Cardiac septum (tissue), 1 donor: ENCODE measurements around the gene SDHA. TPM values are rescaled to one million over a fixed set of nuclear protein-coding genes. Genes with fewer than 3 reads are reported as not detected.
"Not testable (repeated sequence)": the region's sequence is repeated elsewhere in the genome, so short reads cannot be mapped to it uniquely, and the experiment has no call there.

Source experiments
- DNase-seq: peaks from one replicate; pipeline ENCODE4 v3.0.0-alpha.2; 2020; ENCODE audit warnings: low spot score
- intact Hi-C: fragments of 100-400 bp; cut with DNase I; formaldehyde crosslinking; loops from one replicate; pipeline ENCODE4 v1.14.0; 2022
- total RNA-seq: library from RNA; stranded (reverse); fragmentation: NEBNext Ultra II Directional; extraction: Animal tissue kit (Norgen Biotek cat#: 25700); gene quantifications from one replicate; pipeline ENCODE4 v1.2.1, GENCODE V29; 2021
- donor health status: DM: no; HTN: no; CAD: no.

The SDHA gene
- total RNA-seq, 1 donor from 2014 or later: 580 TPM

DNA sequence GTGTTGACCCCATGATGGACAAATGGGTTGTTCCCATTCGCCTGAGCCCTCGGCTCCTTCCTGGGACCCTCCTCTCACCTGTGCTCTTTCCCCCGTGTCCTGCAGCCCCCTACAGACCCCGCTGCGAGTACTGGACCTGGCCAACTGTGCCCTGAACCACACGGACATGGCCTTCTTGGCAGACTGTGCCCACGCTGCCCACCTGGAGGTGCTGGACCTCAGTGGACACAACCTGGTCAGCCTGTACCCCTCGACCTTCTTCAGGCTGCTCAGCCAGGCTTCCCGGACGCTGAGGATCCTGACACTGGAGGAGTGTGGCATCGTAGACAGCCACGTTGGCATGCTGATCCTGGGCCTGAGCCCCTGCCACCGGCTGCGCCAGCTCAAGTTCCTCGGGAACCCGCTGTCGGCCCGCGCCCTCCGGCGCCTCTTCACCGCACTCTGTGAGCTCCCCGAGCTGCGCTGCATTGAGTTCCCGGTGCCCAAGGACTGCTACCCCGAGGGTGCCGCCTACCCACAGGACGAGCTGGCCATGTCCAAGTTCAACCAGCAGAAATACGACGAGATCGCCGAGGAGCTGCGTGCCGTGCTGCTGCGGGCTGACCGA is 23.4 kb upstream of the SDHA start:
- DNase-seq: peak; percentile 74
- intact Hi-C loops: no loop called here

DNA sequence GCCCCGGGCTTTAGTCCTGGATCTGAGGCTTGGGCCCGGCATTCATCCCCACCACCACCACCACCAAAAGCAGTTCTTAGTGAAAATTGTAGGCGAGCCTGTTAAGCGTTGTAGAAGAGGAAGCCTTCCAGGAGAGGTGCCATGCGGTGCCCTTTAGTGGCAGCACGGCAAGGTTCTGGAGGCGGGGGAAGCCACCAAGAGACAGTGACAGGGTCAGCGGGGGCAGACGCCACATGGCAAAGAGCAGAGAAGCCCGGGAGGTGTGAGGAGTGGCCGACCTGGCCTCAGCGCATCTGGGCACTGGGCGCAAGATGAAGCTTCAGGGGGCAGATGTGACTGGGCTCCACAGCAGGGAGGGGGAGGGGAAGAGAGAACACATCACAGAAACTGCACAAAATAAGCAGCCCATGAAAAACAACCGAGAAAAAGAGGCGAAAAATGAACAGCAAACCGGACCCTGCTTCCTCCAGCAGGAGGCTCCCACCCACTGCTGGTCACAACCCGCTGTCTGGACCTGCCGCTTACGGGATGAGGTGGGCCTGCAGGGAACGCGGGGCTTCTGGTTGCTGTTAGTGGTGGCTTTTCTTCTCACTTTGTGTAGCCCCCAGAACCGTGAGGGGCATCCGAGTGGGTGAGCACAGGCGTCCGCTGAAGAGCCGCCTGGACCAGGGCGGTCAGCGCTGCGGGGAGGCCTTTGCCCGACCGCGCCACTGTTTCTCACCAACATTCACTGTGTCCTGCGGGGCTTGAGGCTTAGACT is 22.5 kb upstream of the SDHA start:
- peak; percentile 71 for DNase-seq
- intact Hi-C loops: no loop called here

DNA sequence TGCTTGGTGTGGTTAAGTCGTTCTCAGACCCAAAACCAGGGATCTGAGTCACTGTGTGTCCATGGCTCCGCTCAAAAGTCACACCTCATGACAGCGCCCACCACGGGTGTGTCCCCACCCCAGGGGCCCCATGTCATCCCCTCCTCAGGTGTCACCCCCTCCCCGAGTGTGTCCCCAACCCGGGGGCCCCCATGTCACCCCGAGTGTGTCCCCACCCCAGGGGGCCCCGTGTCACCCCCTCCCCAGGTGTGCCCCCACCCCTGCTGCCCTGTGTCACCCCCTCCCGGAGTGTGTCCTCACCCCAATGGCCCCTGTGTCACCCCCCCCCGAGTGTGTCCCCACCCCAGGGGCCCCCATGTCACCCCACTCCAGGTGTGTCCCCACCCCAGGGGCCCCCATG is 21.8 kb upstream of the SDHA start:
- intact Hi-C loops: no loop called here

DNA sequence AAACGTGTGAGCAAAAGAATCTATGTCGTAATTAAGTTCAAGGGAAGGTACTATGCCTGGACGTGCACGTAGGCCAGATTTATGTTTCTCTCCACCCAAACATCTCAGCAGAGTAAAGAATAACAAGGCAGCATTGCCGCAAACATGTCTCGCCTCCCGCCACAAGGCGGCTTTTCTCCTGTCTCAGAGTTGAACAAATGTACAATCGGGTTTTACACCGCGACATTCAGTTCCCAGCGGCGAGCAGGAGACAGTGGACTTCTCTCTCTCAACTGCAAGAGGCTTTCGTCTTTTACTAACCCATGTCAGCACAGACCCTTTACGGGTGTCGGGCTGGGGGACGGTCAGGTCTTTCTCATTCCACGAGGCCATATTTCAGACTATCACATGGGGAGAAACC is 21.1 kb upstream of the SDHA start:
- DNase-seq, intact Hi-C loops: not testable (repeated sequence)

More for the DNA sequence above, 21.8 kb upstream of the SDHA start:
- DNase-seq: no peak

DNA sequence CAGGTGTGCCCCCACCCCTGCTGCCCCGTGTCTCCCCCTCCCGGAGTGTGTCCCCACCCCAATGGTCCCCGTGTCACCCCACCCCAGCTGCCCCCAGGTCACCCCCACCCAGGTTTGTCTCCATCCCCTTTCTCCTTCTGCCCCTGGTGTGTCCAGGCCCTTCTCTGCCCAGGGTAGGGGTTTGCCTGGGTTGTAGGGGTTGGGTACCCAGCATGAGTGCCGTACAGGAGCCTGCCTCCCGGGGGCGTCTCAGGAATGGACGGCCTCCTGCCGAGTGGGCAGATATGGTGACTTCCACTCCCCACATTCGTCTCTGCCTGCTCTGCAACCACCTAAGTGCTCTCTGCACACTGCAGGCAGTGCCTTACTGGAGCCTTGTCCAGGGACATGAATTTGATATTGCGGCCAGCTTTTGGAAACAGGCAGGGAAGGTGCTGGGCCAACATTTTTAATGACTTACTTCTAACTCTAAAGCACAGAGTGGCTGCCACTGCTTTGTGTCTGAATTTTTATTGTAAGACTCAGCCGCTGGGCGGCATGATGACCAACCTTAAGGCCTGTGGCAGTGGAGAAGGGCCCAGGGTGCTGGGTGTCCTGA is 20.1 kb upstream of the SDHA start:
- DNase-seq: no peak
- intact Hi-C loops: no loop called here

DNA sequence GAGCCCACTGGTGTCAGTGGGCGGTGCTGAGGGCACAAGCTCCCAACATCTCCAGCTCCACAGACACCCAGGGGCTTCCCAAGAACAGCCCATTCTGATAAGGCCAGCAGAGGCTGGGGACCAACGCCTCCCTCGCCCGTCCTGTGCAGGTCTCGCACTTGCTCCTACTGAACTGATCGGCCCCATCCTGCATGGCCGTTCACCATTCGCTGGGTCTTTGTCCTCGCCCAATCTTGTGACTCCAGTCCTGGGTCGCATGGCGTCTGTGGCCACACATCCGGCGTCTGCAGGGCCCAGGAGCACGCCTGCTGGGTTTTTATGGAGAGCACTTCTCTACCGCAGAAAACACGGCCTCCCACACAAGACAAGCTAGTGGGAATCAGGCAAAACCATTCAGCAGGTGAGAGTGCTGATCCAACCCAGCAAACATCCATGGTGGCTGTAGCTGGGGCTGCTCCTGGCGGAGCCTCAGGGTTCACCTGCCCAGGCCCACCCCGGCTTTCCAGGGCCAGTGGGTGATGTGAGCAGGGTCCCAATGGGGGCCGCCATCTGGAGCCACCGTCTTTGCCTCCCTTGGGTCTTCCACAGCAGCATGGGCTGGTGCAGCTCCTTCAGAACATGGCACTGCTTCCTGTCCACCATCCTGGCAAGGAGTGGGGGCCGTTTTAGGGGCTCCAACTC is 19.5 kb upstream of the SDHA start:
- intact Hi-C loops: no loop called here

DNA sequence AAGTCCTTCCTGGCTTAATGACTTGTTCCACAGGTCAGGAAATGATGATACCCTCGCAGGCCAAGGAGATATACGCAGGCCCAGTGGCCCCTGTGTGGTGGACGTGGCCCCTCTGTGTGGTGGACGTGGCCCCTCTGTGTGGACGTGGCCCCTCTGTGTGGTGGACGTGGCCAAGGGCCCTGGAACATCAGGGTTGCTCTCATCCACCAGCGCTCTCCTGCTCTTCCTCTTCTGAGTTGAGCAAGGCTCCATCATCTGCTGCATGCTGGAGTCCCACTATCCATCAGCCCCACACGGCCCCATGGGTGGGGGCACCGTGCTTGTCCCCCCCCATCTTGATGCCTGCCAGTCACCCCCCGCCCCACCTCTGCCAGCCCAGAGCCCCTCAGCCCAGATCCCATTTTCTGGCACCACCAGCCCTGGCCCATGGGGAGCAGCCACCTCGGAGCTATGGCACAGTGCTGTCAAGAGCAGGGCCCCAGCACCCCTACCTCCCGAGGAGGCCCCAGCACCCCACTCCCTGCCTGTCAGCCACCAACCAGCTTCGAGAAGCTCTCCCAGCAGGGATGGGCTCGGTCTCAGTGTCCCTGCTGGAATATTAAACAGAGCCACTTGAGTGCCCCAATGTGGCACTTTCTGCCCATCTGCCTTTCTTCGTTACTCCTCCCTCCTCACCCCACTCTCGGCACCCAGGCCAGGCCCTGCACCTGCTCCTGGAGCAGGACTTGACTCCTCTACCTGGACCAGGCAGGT is 18.7 kb upstream of the SDHA start:
- intact Hi-C loops: no loop called here
- DNase-seq: no peak

More for the DNA sequence above, 19.5 kb upstream of the SDHA start:
- no peak for DNase-seq

DNA sequence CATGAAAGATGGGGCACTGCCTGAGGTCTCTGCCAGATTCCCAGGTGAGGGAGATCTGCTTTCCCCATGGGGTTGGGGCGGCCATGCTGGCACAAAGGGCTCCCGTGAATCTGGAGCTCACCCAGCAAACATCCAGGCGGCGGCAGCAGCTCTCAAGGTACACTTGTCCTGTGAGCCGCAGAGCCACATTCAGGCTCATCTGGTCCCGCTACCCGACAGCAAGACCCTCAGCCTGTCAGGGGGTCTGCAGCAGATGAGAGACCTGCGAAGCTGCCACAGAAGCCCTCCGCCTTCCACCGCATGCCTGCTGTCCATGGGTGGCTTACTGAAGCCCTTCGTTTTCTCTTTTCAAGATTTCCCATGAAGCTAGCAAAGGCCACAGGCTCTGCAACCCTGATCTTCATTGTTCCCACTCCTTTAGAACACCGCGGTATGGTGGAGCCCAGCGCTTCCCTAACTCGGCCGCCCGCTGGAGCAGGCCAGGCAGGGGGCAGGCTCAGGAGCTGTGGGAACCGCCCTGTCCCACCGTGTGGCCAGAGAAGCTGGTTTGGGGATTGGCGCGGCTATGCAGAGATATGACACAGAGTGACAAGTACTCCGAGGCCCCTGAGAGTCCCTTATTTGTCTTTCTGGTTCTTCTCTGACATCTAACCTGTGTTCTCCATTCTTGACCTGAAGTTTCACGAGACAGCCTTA is 18.0 kb upstream of the SDHA start:
- DNase-seq: no peak
- intact Hi-C loops: no loop called here

DNA sequence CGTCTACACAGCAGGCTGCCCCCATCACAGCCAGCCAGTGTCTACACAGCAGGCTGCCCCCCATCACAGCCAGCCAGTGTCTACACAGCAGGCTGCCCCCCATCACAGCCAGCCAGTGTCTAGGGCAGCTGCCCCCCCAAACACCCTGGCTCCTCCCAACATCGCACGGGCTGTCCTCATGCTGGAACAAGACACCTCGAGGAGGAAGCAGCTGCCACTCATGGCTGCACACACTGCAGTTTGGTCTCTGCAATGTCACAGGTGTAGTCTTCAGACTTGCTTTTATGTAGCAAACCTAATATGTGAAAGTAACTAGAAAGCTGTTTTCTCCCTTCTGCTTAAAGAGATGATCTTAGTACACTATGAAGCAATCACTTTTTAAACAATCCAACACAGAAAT is 17.1 kb upstream of the SDHA start:
- intact Hi-C loops: no loop called here
- no peak for DNase-seq

DNA sequence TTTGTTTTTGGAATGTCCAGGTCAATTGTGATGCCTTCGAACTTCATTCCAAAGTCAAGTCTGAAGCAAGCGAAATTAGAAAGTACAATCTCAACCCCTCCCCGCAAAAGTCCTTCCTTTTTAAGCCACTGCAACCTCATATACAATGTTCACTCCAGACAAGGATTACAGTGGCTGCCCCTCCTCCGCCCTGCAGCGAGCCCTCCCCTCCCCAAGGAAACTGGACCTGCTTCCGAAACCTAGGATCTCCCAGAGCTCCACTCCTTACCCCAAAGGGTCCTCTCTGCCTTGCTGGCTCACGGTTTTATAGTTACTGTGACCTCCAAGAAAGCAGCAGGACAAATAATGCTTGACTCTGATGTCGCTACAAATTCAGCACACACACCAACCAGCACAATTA is 16.4 kb upstream of the SDHA start:
- intact Hi-C loops: no loop called here

DNA sequence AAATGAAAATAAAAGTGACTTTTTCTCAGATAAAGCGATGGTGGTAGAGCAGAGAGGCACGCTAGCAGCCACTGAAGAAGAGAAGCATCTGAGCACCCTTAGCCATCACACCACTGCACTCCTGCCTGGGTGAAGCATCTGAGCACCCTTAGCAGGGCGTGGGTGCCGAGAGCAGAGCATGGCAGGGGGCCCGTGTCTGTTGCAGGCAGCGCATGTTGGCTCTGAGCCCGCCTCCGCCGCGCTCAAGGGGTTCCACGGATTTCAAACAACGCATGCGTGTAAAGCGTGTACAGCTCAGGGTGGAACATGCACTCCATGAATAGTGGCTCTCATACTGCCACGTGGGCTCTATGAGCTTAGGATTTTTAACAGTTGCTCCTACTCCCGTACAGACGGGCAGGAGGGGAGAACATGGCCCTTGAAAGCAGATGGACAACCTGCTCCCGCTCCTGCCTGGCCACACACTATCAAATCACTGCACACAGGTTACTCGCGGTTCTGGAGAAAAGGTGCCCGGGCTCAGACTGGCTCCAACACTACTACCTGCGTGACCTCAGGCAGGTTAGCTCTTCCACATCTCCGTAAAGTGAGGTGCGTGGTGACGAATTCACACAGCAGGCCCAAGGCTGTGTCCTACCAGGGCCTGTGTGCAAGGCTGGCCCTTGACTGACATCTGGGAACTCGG is 14.7 kb upstream of the SDHA start:
- intact Hi-C loops: no loop called here
- no peak for DNase-seq

More for the DNA sequence above, 16.4 kb upstream of the SDHA start:
- no peak for DNase-seq

DNA sequence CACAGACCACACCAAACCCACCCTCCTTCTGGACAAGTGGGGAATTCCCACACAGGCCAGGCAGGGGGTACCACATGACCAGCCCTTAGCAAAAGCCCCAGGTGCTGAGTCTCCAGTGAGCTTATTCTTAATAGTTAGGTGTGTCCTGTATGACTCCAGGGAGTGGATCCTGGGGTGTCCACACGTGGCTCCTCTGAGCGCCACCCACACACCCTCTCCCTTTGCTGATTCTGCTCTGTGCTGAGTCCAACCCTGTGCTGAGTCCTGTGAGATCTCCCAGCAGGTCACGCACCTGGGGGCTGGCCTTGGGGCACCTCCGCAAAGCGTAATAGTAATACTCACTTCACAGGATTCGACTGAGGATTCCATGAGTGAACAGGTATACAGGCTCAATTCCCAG is 14.1 kb upstream of the SDHA start:
- no peak for DNase-seq
- intact Hi-C loops: no loop called here

DNA sequence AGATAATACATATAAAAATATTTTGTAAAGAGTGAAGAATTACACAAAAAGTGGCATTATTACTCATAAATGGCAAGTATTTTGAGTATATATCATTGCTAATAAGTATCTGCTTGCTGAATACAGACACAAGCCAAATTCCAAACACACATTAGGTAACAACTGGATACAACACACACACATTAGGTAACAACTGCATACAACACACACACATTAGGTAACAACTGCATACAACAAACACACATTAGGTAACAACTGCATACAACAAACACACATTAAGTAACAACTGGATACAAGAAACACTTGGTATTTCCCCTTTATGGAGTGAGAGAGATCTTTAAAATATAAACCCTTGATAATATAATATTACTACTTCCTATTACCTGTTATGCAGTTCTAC is 13.7 kb upstream of the SDHA start:
- no peak for DNase-seq
- intact Hi-C loops: no loop called here

DNA sequence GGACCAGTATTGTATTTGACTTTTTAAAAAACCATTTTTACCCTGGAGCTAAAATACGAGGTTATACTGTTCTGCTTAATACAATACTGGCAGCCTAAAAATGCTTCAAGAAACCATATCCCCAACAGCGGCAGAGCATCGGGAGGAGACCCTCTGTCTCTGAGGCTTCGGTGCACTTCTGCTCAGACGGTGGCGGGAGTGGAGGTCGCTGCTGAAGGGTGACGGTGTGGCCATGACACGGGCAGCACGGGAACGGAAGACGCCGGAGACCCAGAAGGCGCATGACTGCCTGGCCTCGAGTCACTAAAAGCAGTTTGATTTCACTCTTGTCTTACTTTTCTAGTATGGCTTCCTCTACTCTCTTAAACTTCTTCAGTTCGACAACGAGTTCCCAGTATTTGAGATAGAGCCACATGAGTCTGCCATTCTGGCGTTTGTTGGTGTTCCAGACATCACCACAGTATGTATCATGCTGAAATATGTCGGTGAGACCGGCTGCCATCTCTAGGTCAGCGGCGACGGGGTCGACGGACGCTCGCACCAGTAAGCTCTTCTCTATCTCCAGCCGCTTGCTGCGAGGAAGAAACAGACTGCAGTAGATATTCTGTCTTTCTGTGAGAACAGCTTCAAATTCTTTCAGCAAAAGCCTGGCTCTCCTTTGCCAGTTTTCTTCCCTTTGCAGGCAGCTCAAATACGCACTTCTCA is 13.0 kb upstream of the SDHA start:
- DNase-seq: no peak
- intact Hi-C loops: no loop called here

DNA sequence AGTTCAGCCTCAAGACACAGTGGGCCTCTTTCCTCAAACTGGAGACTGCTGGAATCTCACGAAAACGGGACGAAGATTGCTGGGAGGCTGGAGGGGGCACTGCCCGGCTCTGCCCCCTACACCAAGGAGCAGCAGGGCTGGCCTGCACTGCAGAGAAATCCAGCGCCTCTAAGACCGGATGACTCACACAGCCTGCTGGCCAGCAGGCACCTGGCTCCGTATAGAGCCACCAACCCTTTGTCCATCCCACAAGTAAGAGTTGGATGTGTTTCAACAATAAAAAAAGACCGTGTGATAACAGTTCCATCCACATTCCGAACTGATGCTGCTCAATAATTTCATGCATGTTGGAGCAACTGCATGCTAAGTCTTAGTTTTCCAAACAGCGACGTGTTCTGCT is 11.7 kb upstream of the SDHA start:
- intact Hi-C loops: loop anchor here (1.0 kb wide), 1 partner anchor 15 kb away; the partner anchor contains the start of gene LRRC14B
- DNase-seq: no peak

DNA sequence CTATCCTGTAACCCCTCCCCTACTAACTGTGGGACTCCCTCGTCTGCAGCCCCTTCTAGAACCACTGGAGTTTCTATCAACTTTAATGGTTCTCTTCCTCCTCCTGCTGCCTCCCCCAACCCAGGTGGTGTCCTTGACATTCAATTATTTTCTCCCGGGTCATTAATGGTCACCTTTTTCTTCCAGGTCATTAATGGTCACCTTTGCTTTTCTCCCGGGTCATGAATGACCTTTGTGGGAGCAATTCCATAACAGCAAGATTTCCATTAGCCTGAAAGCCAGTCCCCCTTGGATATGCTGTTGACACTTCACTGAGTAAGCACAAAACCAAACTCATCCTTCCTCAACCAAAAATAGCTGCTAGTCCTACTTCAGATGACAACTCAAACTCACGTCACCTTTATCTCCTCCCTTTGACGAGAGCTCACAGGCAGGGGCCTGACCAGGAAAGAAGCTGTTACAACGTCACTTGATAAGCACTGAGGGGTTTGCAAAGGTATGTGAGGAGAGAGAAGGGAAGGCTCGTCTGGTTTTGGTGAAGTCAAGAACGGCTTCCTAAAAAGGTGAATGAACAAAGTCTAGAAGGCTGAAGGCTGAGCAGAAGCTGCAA is 11.1 kb upstream of the SDHA start:
- intact Hi-C loops: loop anchor here (1.0 kb wide), 1 partner anchor 16 kb away; the partner anchor contains the start of gene LRRC14B
- DNase-seq: no peak

DNA sequence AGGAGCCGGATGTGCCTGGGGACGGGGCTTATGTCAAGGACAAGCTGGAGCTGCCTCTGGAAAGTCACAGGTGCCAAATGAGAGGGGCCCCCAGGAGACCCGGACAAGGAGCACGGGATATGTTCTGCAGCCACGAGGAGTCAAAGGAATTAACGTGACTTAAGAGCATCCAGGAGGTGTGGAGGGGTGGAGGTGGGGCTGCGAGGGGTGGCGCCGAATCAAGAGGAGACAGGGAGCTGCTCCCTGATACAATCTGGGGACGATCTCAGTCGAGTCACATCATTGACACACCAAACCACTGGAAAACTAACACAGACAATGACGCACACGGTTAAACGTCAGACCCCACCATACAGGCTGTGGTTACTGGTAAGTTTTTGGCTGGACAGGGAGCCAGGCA is 10.5 kb upstream of the SDHA start:
- intact Hi-C loops: no loop called here
- no peak for DNase-seq
